HG02981 (cell line): ENCODE results near the gene RPS27A.
"Not testable (repeated sequence)": the region's sequence is repeated elsewhere in the genome, so short reads cannot be mapped to it uniquely, and the experiment has no call there.

ENCODE experiments used
- ATAC-seq: cut with Tn5 transposase; IDR thresholded peaks from one replicate; pipeline ENCODE4 v1.9.1; 2021; ENCODE audit warnings: mild to moderate bottlenecking, moderate library complexity; ENCODE audit not compliant: unreplicated experiment

The RPS27A gene

DNA sequence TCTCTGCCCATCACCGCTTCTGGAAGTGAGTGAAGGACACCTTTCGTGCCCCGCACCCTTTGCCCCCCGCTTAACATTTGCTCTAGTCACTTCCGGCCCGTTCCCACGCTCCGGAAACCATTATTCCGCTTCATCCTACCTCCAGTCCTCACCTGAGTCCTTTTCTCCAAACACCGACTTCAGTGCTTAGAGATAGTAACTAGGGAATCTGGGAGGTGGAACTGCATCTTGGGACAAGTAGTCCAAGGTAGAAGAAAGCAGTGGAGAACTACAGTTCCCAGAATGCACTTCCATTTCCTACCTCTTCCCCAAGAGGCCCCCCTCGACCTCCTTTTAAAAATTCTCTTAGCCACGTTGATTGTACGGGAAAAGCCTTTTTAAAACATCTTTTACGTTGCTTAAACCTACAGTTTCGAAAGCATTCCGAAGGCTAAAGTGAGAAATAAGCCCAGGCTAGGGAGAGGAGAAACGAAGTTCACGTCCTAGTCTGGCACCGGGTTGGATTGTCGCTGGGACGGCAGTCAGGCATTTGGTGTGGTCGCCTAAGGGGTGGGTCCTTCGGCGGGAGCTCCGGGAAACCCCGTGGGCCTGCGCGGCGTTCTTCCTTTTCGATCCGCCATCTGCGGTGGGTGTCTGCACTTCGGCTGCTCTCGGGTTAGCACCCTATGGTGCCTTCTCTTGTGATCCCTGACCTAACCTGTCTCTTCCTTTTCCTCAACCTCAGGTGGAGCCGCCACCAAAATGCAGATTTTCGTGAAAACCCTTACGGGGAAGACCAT is at the start of gene RPS27A, which contains the start of gene CLHC1:
Gene RPS27A, plus strand, starts transcription at position 605 of the 779 bp plus-strand sequence. Its CDS starts 137 bp downstream, at position 742.
Gene CLHC1, minus strand, starts transcription at position 210 of the 779 bp plus-strand sequence. CDS start 9,882 bp downstream, outside the sequence.
- peak; percentile 83 for ATAC-seq

DNA sequence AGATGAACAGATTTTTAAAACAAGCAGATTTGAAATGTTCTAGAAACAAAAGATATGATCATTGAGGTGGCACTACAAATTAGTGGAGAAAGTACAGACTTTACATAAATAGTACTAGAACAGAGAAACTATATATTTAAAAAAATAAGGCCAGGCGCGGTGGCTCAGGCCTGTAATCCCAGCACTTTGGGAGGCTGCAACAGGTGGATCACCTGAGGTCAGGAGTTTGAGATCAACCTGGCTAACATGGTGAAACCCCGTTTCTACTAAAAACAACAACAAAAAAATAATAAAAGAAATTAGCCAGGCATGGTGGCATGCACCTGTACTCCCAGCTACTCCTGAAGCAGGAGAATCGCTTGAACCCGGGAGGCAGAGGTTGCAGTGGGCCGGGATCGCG is 45.7 kb upstream of the RPS27A start:
- not testable (repeated sequence) for ATAC-seq

DNA sequence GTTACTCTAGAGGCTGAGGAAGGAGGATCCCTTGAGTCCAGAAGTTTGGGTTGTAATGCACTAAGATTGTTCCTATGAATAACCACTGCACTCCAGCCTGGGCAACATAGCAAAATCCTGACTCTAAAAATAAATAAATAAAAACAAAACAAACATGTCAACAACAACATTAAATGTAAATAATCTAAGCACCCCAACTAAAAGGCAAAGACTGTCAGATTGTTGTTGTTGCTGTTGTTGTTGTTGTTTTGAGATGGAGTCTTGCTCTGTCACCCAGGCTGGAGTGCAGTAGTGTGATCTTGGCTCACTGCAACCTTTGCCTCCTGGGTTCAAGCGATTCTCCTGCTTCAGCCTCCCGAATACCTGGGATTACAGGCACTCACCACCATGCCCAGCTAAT is 40.6 kb upstream of the RPS27A start:
- ATAC-seq: not testable (repeated sequence)

DNA sequence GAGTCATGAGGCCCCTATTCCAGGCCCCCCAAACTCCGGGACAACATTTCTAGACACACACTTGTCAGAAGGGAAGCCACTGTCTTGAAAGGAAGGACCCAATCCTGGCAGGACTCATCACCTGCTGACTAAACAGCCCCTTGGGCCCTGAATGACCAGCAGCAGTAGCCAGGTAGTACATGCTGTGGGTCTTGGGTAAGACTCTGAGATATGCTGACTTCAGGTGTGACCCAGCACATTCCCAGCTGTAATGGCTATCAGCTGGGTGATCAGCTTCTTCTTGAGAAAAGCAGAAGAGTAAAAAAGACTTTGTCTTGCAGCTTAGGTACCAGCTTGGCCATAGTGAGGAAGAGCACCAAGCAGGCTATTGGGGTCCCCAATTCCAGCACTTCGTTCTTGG is 36.0 kb upstream of the RPS27A start:
- ATAC-seq: no peak

DNA sequence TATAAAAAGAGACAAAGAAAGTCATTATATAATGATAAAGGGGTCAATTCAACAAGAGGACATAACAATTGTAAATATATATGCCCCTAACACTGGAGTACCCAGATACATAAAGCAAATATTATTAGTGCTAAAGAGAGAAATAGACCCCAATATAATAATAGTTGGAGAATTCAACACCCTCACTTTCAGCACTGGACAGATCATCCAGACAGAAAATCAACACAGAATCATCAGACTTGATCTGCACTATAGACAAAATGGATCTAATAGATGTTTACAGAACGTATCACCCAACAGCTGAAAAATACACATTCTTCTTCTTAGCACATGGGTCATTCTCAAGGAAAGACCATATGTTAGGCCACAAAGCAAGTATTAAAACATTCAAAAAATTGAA is 32.1 kb upstream of the RPS27A start:
- no peak for ATAC-seq

DNA sequence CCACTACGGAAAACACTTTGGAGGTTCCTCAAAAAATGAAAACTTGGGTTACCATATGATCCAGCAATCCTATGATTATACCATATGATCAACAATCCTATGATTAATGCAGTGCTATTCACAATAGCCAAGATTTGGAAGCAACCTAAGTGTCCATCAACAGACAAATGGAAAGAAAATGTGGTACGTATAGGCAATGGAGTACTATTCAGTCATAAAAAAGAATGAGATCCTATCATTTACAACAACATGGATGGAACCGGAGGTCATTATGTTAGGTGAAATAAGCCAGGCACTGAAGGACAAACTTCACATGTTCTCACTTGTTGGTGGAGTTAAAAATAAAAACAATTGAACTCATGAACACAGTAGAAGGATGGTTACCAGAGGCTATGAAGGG is 28.0 kb upstream of the RPS27A start:
- no peak for ATAC-seq

DNA sequence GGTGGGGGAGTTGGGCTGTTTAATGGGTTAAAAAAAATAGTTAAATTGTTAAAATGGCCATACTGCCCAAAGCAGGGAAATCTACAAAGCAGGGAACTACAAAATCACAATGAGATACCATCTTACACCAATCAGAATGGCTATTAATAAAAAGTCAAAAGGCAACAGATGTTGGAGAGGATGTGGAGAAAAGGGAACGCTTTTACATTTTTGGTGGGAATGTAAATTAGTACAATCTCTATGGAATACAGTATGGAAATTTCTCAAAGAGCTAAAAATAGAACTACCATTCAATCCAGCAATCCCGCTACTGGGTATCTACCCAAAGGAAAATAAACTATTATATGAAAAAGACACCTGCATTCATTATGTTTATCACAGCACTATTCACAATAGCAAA is 27.5 kb upstream of the RPS27A start:
- no peak for ATAC-seq

DNA sequence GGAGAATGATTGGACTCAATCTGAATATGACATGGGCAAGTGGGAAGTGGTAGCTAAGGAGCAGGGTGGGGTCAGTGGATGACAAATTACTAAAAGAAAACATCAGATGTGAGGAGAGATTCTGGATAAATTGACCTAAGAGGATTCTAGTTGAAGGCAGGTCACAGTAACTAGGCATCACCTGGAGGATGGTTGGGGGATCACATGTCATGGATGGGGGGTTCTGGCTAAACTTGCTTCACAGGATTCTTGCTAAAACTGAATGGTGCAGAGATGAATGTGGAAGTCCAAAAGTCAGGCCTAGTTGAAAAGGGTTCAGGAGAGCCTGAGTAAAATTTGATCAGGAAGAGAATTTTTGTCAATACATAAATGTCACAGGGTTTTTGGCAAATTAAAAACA is 18.7 kb upstream of the RPS27A start:
- ATAC-seq: no peak

DNA sequence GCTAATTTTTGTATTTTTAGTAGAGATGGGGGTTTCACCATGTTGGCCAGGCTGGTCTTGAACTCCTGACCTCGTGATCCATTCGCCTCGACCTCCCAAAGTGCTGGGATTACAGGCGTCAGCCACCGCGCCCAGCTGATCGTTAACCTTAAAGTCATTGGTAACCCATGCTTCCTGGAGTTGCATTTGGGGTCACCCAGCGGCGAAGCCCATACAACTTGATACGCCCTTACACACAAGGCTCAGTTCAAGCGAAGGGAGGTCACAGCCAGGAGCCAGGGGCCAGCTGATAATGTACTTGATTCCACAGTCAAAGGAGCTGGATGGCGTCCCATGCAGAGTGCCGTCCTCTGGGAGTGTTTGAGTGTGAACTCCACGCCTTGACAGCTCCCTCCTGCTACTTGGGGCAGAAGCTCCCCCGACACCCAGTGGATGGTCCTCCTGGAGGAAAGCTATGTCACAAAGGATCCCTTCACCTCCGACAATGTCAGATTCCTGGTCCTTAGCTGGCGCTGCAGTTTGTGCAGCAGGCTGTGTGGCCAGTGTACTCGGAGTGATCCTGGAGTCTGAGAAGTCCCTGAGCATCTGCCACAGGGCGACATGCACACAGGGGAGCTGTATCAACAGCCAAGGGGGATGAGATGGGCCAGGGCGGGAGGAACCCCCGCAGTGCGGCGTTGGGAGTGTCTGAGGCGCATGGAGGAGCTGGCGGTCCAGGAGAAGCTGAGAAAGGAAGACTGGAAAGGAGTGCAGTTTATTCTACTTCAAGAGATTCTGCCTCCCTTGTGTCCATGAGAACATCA is 8.3 kb upstream of the RPS27A start:
- ATAC-seq: no peak

DNA sequence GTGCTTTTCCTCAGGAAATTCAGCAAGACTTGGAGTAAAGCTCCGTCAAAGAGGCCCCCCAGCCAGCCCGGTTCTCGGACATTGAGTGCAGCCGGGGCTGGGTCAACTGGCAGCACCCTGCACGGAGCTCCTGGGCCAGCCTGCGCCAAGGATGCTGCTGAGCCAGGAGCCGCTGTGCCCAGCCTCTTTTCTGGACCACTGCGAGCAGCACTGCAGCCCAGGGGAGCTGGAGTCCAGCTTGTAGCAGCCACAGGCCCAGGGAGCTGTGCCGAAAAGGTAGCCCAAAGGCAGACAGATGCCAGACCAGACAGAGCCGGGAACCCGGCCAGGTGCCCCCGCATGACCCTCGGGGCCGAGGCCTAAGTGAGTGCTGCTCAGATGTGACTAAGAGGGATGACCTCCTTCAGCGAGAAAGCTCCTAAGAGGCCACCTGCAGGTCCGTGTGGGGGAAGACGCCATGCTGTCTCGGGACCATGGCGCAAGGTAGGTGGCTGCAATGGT is 7.7 kb upstream of the RPS27A start:
- ATAC-seq: no peak

DNA sequence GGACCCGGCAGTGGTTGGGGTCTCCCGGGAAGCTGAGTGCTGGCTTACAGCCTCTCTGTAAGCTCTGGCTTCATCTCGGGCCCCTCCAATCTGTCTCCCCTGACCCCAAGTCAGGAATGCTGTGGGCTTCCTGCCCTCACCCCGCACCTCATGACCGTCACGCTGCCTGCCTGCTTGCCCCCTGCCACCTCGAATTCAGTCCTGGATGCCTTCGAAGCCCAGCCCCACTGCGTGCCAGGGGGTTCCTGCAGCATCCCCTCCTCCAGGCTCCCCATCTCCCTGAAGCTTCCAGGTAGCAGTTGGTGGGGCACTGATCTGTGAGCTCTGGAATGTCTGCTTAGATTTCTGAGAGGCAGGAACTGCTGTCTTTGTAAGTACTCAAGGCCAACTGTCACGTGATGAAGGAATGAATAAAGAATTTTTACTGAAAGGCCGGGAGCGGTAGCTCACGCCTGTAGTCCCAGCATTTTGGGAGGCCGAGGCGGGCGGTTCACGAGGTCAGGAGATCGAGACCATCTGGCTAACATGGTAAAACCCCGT is 6.9 kb upstream of the RPS27A start:
- no peak for ATAC-seq

DNA sequence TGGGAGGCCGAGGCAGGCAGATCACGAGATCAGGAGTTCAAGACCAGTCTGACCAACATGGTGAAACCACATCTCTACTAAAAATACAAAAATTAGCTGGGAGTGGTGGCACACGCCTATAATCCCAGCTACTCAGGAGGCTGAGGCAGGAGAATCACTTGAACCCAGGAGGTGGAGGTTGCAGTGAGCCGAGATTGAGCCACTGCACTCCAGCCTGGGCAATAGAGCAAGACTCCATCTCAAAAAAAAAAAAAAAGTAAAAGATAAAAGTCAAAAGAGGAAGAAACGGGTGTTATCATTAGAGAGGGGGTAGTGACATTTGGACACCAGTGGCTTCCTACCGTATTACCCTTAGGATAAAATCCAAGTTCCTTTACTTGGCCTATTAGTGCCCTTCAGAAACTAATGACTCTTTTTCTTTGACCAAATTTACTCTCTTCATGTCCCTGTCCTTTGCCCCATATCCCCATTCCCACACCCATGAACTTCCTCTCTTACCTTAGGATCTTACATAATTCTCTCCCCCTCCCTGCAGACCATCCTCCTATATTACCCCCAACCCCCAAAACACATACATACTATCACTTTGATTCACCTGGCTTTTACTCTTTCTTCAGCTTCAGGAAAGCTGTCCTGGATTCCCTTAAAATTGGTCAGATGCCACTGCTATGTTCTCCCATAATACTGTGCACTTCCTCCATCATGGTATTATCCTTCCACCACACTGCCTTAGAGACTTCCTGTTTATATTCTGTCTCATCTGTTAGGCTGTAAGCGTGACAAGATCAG is 4.9 kb upstream of the RPS27A start:
- ATAC-seq: not testable (repeated sequence)

DNA sequence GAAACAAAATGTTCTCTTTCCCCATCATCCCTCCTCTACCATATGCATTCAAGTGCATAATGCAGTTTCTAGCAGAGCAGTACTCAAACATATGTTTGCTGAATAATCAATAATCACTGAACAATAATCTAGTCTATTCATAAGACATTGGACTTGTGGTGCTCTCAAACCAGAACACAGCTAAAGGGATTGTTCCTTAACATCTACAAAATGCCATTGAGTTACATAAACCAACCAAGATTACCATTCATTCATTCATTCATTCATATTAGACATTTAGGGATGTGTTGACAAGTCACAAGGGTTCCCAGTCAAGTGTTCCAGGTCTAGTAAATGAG is 4.3 kb upstream of the RPS27A start:
- ATAC-seq: no peak

DNA sequence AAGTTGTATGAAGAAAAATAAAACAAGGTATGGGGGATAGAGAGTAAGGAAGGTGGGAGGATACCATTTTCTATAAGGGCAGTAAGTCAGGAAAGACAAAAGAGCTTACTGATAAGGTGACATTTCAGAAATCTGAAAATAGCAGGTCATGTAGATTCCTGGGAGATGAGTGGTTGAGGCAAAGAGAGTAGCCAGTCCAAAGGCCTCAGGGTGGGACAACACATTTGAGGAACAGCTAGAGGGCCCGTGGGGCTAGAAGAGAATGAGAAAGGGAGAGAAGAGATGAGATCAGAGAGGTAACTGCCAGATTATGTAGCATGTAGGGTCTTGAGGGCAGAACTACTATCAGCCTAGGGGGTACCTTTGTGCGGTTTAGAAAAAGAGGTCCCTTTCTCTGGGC is 3.3 kb upstream of the RPS27A start:
- ATAC-seq: no peak

DNA sequence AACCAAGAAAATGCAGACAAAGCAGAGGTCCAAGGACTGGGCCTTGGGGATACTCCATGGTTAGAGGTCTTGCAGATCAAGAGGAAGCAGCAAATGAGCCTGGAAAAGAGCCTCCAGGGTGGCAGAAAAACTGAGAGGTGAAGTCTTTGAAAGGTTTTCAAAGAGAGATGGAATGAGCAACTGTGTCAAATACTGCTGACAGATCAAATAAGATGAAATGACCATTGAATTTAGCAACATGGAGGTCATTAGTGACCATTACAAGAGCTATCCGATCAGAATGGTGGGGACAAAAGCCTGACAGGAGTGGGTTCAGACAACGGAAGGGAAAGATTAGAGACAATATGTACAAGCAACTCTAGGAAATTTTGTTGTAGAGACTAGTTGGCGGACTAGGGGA is 1.9 kb upstream of the RPS27A start:
- ATAC-seq: no peak

DNA sequence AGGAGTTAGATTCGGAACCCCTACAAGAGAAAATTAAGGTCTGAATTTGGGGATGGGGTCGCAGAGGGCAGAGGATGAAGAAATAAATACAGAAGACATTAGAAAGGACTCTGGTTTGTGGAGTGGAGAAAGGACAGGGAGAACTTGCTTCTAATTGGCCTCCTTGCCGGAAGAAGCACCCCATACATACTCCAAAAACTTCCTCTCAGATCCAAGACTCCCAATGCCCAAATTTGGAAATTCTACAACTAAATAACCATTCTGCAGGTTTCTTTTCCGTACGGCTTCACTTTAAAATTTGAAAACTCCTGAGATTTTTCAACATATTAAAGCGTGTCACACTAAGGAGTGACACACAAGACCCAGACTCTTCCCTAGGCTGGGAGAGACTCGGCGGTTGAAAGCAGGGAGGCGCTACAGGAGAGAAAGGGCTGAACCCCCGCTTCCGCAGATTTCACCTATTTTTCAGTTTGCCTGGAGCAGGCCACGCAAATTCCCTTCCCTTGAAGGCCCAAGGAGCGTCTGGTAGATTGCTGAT is 873 bp upstream of the RPS27A start:
- no peak for ATAC-seq

DNA sequence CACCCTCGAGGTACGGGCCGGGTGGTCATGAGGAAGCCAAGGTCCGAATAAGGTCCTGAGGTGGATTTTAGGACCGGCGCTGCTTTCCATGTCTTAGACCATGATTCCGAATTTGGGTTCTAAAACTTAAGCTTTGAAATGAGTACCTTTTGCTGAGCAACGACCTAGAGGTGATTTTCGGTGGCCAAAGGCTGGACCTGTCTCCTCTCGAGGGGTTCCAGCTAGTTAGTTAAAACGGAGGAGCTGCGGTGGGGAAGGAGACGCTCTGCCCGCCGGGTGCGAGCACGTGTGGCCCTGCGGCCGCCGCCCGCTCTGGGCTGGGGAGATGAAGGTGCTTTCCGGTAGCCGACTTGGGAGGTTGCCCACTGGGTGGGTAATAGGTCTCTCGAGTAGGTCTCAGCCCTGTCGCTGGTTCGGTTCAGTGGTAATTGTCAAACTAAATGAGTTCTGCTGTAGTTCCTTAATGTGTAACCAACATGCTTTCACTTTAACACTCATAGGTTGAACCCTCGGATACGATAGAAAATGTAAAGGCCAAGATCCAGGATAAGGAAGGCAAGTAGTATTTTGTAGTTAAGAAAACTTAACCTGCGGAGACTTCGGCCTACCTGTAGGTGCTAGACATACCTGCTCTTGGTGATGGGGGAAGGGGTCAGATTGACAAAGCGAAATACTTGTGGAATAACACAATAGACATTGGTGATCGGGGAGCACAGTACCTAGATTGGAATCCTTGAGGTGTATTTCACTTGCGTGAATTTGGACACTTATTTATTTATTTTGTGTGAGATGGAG is 572 bp downstream of the RPS27A start:
- ATAC-seq: peak; percentile 28

DNA sequence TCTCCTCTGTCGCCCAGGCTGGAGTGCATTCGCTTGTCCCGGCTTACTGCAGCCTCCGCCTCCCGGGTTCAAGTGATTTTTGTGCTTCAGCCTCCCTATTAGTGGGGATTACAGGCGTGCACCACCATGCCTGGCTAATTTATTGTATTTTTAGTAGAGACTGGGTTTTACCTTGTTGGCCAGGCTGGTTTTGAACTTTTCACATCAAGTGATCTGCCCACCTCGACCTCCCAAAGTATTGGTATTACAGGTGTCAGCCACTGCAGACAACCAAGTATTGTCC is 1.1 kb downstream of the RPS27A start:
- no peak for ATAC-seq

DNA sequence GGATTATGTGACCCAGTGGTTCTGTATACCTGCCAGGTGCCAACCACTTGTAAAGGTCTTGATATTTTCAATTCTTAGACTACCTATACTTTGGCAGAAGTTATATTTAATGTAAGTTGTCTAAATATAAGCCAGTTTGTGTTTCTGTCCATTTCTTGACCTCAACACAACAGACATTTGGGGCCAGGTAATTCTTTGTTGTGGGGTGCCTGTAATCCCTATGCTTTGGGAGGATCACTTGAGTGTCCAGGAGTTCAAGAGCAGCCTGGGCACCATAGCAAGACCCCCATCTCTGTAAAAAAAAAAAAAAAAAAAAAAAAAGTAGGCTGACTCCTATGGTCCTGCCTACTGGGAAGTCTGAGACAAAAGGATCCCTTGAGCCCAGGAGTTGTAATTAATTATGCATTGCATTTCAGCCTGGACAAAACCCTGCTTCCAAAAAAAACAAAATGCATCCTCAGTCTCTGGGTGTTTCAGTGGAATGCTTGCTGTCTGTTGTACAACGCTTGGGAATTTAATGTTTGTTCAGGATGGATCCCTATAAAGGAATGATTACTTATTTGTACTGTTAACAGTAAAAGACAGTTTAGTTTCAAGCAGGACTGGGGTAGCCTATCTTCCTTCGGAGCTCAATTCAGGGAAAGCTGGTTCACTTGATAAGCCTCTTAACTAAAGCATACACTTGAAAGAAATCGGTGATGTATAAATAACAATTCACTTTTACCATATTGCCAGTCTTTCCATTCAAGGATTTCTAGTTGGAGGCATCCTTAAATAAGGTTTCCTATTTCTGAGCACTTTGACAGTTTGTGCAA is 3.4 kb downstream of the RPS27A start:
- ATAC-seq: no peak
